GM18858 (cell line): ENCODE results near the gene VAV3.

Experiments used
- ATAC-seq: cut with Tn5 transposase; IDR thresholded peaks from one replicate; pipeline ENCODE4 v1.9.1; 2021; ENCODE audit not compliant: unreplicated experiment

Gene VAV3

DNA sequence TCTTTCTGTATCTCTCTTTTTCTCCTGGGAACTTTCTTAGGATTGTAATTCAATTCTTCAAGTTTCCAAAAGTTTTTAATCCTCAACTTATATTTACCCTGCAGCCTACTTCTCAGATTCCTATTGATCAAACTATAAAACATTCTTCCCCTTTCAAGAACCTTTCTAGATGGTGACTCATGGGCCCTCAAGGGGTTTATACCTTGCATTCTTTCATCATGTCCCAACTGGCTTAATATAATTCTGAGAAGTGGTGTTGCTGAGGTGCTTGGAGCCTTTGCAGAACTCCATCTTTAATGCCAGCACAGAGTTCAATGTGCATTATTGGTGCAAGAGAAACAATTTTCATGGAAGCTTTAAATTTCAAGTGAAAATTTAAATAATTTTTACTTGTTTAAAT, 273.4 kb downstream of the VAV3 start:
- ATAC-seq, result no peak

- ATAC-seq, result no peak
Measured at GRCh38 chr1:107690491-107690890, 274.5 kb downstream of the VAV3 start.

DNA sequence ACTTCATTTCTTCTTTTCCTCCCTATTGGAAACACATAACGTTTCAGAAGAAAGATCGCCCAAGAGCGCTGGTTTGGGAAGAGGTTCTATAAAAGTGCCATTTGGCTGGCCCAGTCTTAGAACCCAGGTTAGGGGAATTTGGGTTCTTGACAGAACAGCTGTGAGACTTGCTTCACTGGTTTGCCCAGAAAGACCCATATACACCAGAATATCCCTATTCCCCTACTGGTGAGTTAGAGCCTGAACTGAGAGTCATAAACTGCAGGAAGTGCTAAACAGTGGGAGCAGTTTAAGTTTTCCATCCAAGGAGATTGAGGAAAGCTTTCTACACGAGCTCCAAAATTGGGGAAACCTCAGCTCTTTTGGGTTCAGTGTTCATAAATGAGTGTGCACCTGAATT, 275.2 kb downstream of the VAV3 start:
- ATAC-seq, result no peak

- no peak for ATAC-seq
Measured at GRCh38 chr1:107689159-107689558, 275.8 kb downstream of the VAV3 start.

GRCh38 chr1:107687849-107688753, 276.9 kb downstream of the VAV3 start:
- ATAC-seq, result no peak

- ATAC-seq, result no peak
Measured at GRCh38 chr1:107683683-107684082, 281.3 kb downstream of the VAV3 start.

GRCh38 chr1:107683191-107683657, 281.8 kb downstream of the VAV3 start:
- no peak for ATAC-seq

- ATAC-seq, result no peak
Measured at GRCh38 chr1:107682467-107682866, 282.5 kb downstream of the VAV3 start.

GRCh38 chr1:107681001-107681479, 283.9 kb downstream of the VAV3 start:
- ATAC-seq, result no peak

DNA sequence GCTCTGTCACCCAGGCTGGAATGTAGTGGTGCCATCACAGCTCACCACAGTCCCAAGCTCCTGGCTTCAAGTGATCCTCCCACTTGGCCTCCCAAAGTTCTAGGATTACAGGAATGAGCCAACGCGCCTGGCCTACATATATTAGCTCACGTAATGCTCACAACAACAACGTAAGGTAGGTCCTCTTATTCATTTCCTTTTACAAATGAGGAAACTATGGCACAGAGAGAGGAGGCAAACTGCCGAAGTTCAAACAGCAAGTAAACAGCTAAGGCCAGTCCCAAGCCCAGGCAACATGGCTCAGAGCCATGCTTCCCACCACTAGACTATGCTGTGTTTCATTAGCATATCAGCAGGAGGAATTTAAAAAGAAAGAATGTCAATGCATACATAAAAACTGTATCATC, 284.4 kb downstream of the VAV3 start:
- no peak for ATAC-seq

GRCh38 chr1:107679411-107679953, 285.5 kb downstream of the VAV3 start:
- no peak for ATAC-seq

DNA sequence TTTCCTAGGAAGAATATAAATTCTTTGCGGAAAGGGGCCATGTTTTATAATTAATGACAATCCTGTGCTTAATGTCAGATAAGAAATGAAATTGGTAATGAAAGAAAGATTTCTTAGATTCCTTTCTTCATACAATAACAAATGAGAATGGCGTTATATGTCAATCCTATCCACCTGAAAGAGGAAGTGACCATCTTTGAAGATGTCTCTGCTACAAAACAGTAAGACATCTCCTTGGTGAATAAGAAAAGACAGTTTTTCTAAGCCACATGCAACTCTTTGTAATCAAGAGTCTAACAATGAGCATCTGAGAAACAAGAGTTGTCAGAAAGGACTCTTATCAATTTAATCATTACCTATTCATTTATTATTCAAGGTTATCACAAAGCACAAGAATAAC, 286.0 kb downstream of the VAV3 start:
- ATAC-seq, result no peak

DNA sequence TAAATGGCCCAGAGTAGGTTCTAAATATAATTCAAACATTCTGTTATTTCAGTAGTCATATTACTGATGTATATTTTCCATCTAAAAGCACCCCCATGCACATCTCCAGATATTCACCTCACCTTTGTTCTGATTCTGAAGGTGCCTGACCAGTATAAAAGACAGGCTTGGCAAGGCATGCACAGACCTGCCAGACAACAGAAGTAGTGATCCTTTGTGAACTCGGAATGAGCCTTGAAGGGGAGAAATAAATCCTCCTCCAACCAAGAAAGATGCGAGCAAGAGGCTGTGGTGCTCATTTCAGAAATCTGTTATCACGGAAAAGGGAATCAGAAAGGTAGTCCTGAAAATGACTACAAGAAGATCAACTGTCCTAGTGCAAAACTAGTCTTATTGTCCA, 287.3 kb downstream of the VAV3 start:
- ATAC-seq, result no peak

DNA sequence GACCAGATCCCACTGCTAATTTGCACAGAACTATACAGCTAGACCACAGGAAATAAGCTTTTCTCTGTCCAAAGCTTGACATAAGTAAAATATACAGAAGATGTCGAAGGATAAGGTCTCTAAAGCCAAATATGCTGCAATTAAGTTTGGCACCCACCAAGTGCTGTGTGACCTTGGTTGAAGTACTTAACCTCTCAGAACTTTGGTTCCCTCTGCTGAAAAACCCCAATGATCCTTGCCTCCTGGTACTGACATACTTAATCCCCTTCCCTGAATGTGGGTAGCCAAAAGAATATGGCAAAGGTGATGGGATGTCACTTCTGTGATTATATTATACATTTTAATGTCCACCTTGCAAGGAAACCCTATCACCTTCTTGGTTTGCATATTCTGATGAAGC, 290.5 kb downstream of the VAV3 start:
- no peak for ATAC-seq

- ATAC-seq, result no peak
Measured at GRCh38 chr1:107673006-107673405, 292.0 kb downstream of the VAV3 start.

GRCh38 chr1:107670397-107671040, 294.5 kb downstream of the VAV3 start:
- ATAC-seq, result no peak

GRCh38 chr1:107669996-107670395, 295.0 kb downstream of the VAV3 start:
- no peak for ATAC-seq

- ATAC-seq, result no peak
Measured at GRCh38 chr1:107668762-107669161, 296.2 kb downstream of the VAV3 start.

GRCh38 chr1:107666493-107666892, 298.5 kb downstream of the VAV3 start:
- no peak for ATAC-seq

GRCh38 chr1:107664982-107665925, 299.7 kb downstream of the VAV3 start:
- no peak for ATAC-seq

- no peak for ATAC-seq
Measured at GRCh38 chr1:107662971-107663370, 302.0 kb downstream of the VAV3 start.
